Effector memory CD4-positive, alpha-beta T cell (primary cell): ENCODE measurements around the gene HECW1.
"Not testable (repeated sequence)": the region's sequence is repeated elsewhere in the genome, so short reads cannot be mapped to it uniquely, and the experiment has no call there.

ENCODE experiments used
- DNase-seq, 3 donors: peaks; one replicate each; pipeline ENCODE4 v3.0.0-alpha.2; 2020
- H3K27ac ChIP-seq: 2 replicates; pipeline ENCODE4 v1.7.0; 2013; ENCODE audit warnings: mild to moderate bottlenecking, low read length, moderate library complexity; ENCODE audit not compliant: insufficient read depth, poor library complexity, severe bottlenecking
- H3K27me3 ChIP-seq: replicated peaks from 2 replicates; pipeline ENCODE4 v1.7.0; 2013; ENCODE audit warnings: mild to moderate bottlenecking, low read length; ENCODE audit not compliant: insufficient read depth, control insufficient read depth, poor library complexity, severe bottlenecking
- H3K36me3 ChIP-seq: 2 replicates; pipeline ENCODE4 v1.7.0; 2013; ENCODE audit warnings: mild to moderate bottlenecking, low read length, moderate library complexity; ENCODE audit not compliant: control insufficient read depth, insufficient read depth
- H3K4me1 ChIP-seq: 2 replicates; pipeline ENCODE4 v1.7.0; 2013; ENCODE audit warnings: low read length, mild to moderate bottlenecking; ENCODE audit not compliant: control insufficient read depth, insufficient read depth, poor library complexity, severe bottlenecking
- H3K4me3 ChIP-seq: 2 replicates; pipeline ENCODE4 v1.7.0; 2013; ENCODE audit warnings: low read length, low read depth, mild to moderate bottlenecking; ENCODE audit not compliant: insufficient read depth, poor library complexity, severe bottlenecking
- H3K9me3 ChIP-seq: 2 replicates; pipeline ENCODE4 v1.7.0; 2013; ENCODE audit warnings: mild to moderate bottlenecking, low read length, moderate library complexity; ENCODE audit not compliant: control insufficient read depth

The HECW1 gene

GRCh38 chr7:43589728-43590127 lies 477.3 kb downstream of the HECW1 start:
- Histone ChIP-seq H3K36me3 (no peaks in the 10 kb centered on the region), H3K4me3 (no peak overlapping the region), H3K27ac (no peak overlapping the region), H3K27me3 (no peaks in the 10 kb centered on the region), H3K4me1 (peaks cover 64% of the 10 kb centered on the region), H3K9me3 (no peaks in the 10 kb centered on the region)
- no peak for DNase-seq

DNA sequence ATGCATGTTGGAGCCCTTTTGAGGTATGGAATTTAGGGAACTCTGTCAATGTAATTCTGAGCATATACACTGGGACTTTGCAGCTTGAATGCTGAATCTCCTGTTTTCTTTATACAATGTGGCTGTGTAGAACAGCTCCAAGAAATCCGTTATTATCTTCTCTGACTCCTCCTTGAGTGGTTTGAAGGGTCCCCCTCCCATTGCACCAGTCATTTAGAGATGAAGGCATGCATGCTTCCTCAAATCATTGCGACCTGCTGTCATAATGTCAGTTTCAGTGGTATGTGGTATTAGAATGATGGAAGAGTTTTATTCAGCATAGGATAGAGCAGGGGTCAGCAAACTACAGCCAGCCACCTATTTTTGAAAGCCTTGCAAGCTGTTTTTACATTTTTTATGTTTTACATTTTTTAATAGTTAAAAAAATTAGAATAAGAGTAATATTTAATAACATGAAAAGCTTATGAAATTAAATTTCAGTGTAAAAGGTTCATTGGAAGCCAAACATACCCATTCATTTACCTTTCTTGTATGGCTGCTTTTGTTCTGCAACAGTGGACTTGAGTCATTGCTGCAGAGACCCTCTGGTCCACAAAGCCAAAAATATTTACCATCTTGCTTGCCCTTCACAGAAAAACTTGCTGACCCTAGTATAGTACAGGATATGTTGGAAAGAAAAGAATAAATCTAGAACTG lies 478.6 kb downstream of the HECW1 start:
- Histone ChIP-seq H3K9me3 (no peaks in the 10 kb centered on the region), H3K36me3 (peaks cover 3% of the 10 kb centered on the region), H3K27ac (peak overlapping the region; percentile 35), H3K27me3 (no peaks in the 10 kb centered on the region), H3K4me3 (no peak overlapping the region), H3K4me1 (peaks cover 66% of the 10 kb centered on the region)
- DNase-seq, result no peak

GRCh38 chr7:43591558-43592180 lies 479.2 kb downstream of the HECW1 start:
- DNase-seq, result no peak
- Histone ChIP-seq H3K9me3 (no peaks in the 10 kb centered on the region), H3K27me3 (no peaks in the 10 kb centered on the region), H3K27ac (no peak overlapping the region), H3K4me1 (peaks cover 65% of the 10 kb centered on the region), H3K4me3 (no peak overlapping the region), H3K36me3 (peaks cover 9% of the 10 kb centered on the region)

DNA sequence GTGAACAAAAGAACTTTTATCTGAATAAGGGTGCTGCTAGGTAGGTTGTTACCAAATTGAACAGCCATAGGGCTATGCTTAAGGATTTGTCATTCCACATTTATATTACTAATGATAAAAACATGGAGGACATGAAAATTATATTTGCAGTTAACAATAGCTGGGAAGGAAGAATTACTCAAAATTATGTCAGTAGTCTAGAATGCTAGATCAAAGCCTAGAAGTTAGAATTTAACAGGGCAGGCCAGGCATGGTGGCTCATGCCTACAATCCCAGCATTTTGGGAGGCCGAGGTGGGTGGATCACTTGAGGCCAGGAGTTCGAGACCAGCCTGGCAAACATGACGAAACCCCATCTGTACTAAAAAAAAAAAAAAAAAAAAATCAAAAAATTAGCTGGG lies 479.9 kb downstream of the HECW1 start:
- Histone ChIP-seq H3K27me3 (no peaks in the 10 kb centered on the region), H3K4me1 (peaks cover 62% of the 10 kb centered on the region), H3K27ac (no peak overlapping the region), H3K4me3 (no peak overlapping the region), H3K9me3 (no peaks in the 10 kb centered on the region), H3K36me3 (peaks cover 15% of the 10 kb centered on the region)
- no peak for DNase-seq

DNA sequence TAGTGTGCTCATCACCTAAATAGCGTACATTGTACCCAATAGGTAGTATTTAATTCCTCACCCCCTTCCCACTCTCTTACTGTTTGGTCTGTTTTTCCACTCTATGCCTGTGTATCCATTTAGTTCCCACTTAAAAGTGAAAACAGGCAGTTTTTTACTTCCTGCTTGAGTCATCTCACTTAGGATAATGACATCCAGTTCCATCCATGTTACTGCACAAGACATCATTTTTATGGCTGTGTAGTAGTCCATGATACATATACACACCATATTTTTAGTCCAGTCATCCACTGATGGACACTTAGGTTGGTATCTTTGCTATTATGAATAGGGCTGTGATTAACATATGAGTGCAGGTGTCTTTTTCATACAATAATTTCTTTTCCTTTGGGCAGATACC lies 480.6 kb downstream of the HECW1 start:
- Histone ChIP-seq H3K9me3 (no peaks in the 10 kb centered on the region), H3K36me3 (peaks cover 20% of the 10 kb centered on the region), H3K27me3 (no peaks in the 10 kb centered on the region), H3K4me1 (peaks cover 55% of the 10 kb centered on the region), H3K4me3 (no peak overlapping the region), H3K27ac (peak overlapping the region; percentile 31)
- DNase-seq, result no peak

GRCh38 chr7:43594020-43594419 lies 481.6 kb downstream of the HECW1 start:
- H3K27me3 ChIP-seq, result no peaks in the 10 kb centered on the region
- H3K27ac ChIP-seq, result no peak overlapping the region
- H3K4me3 ChIP-seq, result no peak overlapping the region
- peaks cover 49% of the 10 kb centered on the region for H3K4me1 ChIP-seq
- no peaks in the 10 kb centered on the region for H3K9me3 ChIP-seq
- peaks cover 27% of the 10 kb centered on the region for H3K36me3 ChIP-seq
- DNase-seq, result no peak

GRCh38 chr7:43596426-43596825 lies 484.0 kb downstream of the HECW1 start:
- DNase-seq, H3K4me3 ChIP-seq, H3K9me3 ChIP-seq, H3K27me3 ChIP-seq, H3K27ac ChIP-seq: not testable (repeated sequence)
- Histone ChIP-seq H3K36me3 (peaks cover 39% of the 10 kb centered on the region), H3K4me1 (peaks cover 37% of the 10 kb centered on the region)

- Histone ChIP-seq H3K36me3 (peaks cover 62% of the 10 kb centered on the region), H3K4me3 (no peak overlapping the region), H3K4me1 (peaks cover 27% of the 10 kb centered on the region), H3K9me3 (no peaks in the 10 kb centered on the region), H3K27ac (no peak overlapping the region), H3K27me3 (no peaks in the 10 kb centered on the region)
- no peak for DNase-seq
These were observed 487.6 kb downstream of the HECW1 start for GRCh38 chr7:43600056-43600455.

- Histone ChIP-seq H3K4me1 (peaks cover 28% of the 10 kb centered on the region), H3K27ac (no peak overlapping the region), H3K27me3 (no peaks in the 10 kb centered on the region), H3K36me3 (peaks cover 47% of the 10 kb centered on the region), H3K9me3 (no peaks in the 10 kb centered on the region), H3K4me3 (no peak overlapping the region)
- DNase-seq, result no peak
These were observed 489.8 kb downstream of the HECW1 start for GRCh38 chr7:43602256-43602655.

DNA sequence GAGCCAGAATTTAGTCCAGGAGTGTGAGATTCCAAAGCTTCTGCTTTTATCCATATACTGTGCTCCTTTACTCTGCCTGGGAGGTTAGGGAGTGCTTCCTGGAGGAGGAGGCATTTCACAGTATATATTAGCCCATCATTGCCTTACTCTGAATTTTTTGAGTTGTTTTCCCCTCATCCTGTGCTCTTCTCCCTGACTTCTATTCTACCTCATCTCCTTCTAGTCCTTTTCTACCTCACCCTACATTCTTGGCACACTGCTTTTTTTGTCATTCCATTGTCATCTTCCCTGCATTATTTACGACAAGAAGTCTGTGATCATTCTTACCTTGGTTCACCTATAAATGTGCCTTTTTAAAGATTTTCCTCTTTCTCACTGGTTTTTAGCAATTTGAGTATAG lies 491.8 kb downstream of the HECW1 start:
- Histone ChIP-seq H3K36me3 (peaks cover 47% of the 10 kb centered on the region), H3K4me1 (peaks cover 28% of the 10 kb centered on the region), H3K27me3 (no peaks in the 10 kb centered on the region), H3K27ac (no peak overlapping the region), H3K9me3 (no peaks in the 10 kb centered on the region), H3K4me3 (no peak overlapping the region)
- no peak for DNase-seq
